MV-4-11 (cell line): ENCODE results near the gene CDH23.
A peak's percentile ranks its signal among the peaks of the same experiment; 100 is the strongest.

Experiments used
- DNase-seq: peaks from one replicate; lab custom pipeline; 2025; lab: John Stamatoyannopoulos, UW

The CDH23 gene

DNA sequence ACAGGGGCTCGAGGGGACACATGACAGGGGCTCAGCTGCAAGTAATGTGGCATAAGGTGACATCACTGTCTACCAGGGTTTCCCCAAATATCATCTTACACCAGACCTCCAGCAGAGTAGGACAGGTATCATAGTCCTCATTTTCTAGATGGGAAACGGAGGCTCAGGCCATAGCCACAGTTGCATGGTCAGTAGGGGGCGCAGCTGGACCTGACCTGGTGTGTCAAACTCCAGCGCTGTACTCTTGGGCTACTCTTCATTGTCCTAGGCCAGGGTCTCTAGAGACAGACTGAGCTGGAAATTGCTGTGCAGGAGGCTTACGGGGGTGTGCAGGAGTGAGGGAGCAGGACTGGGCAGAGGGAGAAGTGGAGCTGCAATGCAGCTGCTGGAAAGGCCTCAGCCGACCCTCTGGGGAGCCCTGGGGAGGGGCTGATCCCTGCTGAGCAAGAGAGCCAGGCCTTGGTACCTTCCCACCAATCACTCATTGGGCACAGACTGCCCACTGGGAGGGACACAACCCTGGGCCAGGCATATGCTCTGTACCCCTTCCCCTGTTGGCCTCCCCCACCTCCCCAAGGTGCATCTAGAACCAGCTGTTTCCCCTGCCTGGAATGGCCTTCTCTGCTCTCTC, 89.9 kb downstream of the CDH23 start:
- DNase-seq, result peak; percentile 22

GRCh38 chr10:71487726-71488125, 91.0 kb downstream of the CDH23 start:
- no peak for DNase-seq

DNA sequence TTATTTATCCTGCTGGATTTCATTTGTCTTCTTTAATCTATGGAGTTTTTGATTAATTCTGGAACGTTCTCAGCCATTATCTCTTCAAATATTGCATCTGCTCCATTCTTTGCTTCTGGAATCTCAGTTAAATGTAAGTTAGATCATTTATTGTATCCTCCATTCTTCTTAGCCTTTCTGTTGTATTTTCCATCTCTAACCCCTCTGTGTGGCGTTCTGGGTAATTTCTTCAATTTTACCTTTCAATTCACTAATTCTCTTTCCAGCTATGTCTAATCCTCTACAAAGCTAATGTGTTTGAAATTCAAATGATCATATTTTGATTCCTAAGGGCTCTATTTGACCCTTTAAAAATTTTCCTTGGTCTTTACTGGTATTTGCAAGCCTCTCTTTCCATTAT, 92.4 kb downstream of the CDH23 start:
- DNase-seq, result no peak

GRCh38 chr10:71492872-71493271, 96.2 kb downstream of the CDH23 start:
- DNase-seq, result no peak

GRCh38 chr10:71493741-71494140, 97.0 kb downstream of the CDH23 start:
- DNase-seq, result no peak

- DNase-seq, result no peak
These were observed 97.8 kb downstream of the CDH23 start for GRCh38 chr10:71494476-71494875.

DNA sequence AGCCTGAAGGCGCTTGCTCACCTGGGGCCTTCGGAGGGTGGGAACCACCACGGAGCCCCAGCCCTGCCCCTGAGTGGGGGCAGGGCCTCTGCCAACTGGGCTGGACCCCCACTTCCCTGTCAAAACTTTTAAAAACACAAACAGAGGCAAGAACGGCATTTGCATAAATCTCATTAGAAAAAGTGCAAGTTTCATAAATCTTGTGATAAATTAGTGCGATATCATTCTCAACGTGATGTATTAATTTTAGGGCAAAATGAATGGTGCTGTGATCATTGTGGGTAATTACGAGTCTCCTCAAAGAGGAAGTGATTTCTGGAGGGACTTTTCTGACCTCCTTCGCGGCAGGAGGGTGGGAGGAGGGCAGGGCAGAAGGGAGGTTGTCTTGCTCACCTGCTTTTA, 98.3 kb downstream of the CDH23 start:
- DNase-seq, result peak; percentile 44

DNA sequence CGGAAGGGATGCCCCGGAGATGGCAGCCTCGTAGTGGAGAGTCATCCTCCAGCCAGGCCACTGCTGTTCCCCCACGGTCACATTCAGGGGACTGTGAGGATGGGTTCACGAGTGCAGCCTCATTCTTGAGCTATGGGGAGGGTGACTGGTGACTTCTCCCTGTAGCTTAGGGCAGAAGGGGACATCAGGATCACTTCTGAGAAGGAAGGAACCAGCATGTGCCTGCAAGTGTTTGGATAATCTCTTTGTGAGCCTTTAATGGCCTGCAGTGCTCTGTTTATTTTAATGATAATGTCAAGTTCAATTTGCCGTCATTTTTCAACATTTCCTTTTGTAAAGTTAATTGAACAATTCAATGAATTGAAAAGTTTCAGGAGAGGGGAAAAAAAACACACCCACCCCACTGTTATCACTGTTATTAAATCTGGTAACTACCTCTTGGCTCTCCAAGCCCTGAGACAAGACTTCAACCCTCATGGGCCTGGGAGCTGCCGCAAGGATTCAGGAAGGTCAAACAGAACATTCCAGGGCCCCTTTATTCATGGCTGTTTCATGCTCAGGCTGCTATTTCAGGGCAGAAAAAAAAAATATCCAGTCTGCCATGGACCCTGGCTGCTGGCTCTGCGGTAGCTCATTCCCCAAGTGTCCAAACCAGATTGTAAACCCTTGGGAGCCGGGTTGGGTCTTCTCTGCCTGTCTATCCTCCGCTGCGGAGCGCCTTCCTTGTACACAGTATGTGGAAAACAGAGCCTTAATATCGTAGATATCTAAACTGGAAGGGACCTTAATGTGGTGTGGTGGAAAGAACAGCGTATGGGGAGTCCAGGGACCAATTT, 100.4 kb downstream of the CDH23 start:
- no peak for DNase-seq

DNA sequence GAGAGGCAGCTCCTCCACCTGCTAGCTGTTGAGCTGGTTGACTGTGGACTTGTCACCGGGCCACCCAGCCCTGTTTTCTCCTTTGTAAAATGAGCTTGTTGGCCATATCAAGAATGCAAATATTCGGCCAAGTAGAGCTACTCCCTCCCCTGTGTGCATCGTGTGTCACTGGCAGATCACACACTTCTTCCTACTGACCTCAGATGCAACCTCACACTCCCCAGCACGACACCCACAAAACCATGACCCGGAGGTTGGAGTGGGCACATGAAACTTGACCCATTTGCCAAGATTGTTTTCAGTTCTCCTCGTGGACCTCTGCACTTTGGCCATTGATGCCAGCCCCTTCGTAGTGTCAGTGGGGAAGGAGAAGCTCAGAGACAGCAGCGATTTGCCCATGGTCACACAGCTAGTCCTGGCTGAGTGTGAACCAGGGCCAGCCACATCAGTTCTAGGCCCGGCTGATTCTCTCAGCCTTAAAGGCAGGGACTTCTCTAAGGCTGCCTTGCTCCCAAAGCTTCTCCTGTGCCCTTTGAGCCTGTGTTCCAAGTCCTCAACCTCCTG, 101.1 kb downstream of the CDH23 start:
- no peak for DNase-seq

- no peak for DNase-seq
These were observed 104.7 kb downstream of the CDH23 start for GRCh38 chr10:71501402-71501801.

- DNase-seq, result no peak
These were observed 105.5 kb downstream of the CDH23 start for GRCh38 chr10:71502190-71502589.

- DNase-seq, result no peak
These were observed 106.1 kb downstream of the CDH23 start for GRCh38 chr10:71502851-71503250.

GRCh38 chr10:71504168-71504567, 107.4 kb downstream of the CDH23 start:
- DNase-seq, result peak; percentile 39

- no peak for DNase-seq
These were observed 107.8 kb downstream of the CDH23 start for GRCh38 chr10:71504570-71504969.

DNA sequence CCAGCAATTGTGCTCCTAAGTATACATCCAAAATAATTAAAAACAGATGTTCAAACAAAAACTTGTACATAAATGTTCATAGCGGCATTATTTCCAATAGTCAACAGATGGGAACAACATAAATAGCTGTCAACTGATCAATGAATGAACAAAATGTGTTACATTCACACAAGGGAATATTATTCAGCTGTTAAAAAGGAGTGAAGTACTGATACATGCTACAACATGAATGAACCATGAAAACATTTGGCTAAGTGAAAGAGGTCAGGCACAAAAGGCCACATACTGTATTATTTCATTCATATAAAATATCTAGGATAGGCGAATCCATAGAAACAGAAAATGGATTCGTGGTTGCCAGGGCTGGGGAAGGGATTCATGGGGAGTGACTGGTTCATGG, 109.1 kb downstream of the CDH23 start:
- no peak for DNase-seq

DNA sequence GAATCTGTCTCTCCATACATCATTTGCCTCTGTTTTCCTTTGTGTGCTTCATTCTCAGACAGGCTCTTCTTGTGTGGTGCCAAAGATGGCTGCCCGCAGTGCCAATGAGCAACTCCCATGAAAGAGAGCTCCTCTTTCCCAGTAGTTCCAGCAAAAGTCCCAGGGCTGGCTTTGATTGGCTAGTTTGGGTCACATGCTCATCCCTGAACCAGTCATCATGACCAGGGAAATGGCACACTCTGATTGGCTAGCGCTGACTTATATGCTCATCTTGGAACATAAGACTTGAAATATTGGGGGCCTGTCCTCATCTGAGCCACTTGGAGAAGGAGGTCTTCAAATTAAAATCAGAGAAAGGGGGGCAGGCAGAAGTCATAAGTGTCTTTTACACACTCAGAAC, 112.7 kb downstream of the CDH23 start:
- no peak for DNase-seq

DNA sequence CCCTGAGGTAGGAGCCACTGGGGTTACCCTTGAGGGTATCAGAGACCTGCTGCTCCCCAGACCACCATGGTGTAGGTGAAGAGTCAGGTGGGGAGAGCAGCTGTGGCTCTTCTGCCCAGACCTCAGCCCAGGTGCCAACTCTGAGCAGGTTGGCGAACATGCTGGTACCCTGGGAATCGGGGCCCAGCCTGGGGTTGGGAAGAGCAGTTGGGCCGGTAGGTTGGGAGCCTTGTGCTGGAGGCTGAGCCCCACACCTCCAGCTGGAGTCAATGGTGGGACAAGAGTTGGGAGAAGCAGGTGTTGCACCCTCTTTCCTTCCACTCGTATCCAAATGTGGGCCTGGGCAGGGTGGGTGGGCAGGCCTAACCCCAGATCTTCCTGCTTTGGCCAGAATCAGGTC, 114.5 kb downstream of the CDH23 start:
- no peak for DNase-seq

DNA sequence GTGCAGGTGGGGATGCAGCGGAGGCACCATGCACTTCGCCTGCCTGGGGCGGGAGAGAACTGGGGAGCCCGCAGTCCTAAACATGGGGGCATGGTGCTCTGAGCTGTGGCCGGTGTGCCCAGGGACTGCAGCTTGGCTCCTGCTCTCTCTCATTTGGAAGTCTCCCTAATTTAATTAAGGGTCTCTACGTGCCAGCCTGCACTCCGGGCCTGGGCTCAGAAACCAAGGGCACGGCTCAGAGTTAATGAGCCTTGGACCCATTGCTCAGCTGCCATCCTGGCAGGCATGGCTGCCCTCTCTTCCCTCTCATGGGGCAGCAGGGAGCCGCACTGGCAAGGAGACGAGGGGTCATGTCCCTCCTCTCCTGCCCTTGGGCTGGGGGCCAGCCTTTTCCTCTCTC, 115.6 kb downstream of the CDH23 start:
- DNase-seq, result no peak

DNA sequence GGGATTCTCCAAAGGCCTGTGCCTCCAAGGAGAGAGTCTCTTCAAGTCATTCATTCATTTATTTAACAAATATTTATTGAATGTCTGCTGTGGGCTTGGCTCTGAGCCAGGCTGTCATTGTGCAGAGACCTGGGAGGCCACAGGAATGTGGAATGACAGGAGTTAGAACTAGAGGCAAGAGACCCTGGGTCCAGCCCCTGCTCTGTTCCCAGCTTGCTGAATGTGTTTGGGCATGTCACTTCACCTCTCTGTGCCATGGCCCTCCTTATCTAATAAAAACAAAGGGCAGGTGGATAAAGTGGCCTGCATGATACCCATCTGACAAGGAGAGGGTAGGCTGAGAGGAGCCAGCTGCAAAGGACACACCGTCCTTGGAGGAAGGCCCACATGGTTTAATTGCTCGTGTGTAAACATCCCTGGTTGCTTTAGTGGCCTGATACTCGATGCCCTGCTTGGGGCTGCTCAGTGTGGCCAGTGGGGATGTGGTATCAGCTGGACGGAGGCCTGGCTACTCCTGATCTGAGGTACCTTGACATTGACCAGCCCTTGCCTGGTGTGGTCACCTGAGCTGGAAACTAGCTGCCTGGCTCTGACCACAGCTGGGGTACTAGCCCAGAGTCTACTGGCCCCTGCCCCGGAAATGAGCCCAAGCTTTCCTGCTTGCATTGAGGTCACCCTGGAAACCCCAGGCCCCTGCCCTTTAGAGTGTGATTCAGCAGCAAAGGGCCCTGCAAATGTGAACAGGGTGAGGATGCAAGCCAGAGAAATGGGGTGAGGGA, 116.2 kb downstream of the CDH23 start:
- DNase-seq, result no peak

DNA sequence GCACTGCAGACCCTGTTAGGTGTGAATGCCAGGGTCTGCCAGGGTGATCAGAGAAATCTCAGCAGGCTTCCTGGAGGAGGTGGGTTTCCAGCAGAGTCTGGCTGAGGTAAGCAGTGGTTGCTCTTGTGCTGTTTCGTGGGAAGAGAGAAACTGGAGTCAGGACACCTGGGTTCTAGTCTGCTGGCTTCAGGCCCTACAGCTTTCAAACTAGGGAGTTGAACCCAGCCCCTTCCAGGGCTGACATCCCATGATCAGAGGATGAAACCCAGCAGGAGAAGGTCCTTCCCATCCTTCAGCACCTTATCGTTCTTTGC, 116.8 kb downstream of the CDH23 start:
- no peak for DNase-seq

GRCh38 chr10:71513936-71514335, 117.2 kb downstream of the CDH23 start:
- DNase-seq, result no peak

- no peak for DNase-seq
These were observed 118.9 kb downstream of the CDH23 start for GRCh38 chr10:71515531-71516172.
